ENCODE data around the gene NPPB. TPM values are rescaled to one million over a fixed set of nuclear protein-coding genes. Genes with fewer than 3 reads are reported as not detected.
A peak's percentile ranks its signal among the peaks of the same experiment; 100 is the strongest.
"Not testable (repeated sequence)": the region's sequence is repeated elsewhere in the genome, so short reads cannot be mapped to it uniquely, and the experiment has no call there.

The NPPB gene
- total RNA-seq, 3 donors from 2014 or later, result not detected

GRCh38 chr1:11903210-11903609 lies 44.5 kb upstream of the NPPB start:
- Histone ChIP-seq H3K4me1 (no peaks in the 10 kb centered on the region), H3K36me3 (no peaks in the 10 kb centered on the region), H3K4me3 (no peak overlapping the region), H3K9me3 (no peaks in the 10 kb centered on the region), H3K27ac (no peak overlapping the region), H3K27me3 (peaks cover 0 to 14% of the 10 kb centered on the region in 2 donors)
- intact Hi-C loops (cut with DNase I; ENCODE audit: low total_unique reads), result no loop called here
- DNase-seq (ENCODE audit: low spot score in 2 of 2), result no peak
- TF ChIP-seq, protein P1, sequence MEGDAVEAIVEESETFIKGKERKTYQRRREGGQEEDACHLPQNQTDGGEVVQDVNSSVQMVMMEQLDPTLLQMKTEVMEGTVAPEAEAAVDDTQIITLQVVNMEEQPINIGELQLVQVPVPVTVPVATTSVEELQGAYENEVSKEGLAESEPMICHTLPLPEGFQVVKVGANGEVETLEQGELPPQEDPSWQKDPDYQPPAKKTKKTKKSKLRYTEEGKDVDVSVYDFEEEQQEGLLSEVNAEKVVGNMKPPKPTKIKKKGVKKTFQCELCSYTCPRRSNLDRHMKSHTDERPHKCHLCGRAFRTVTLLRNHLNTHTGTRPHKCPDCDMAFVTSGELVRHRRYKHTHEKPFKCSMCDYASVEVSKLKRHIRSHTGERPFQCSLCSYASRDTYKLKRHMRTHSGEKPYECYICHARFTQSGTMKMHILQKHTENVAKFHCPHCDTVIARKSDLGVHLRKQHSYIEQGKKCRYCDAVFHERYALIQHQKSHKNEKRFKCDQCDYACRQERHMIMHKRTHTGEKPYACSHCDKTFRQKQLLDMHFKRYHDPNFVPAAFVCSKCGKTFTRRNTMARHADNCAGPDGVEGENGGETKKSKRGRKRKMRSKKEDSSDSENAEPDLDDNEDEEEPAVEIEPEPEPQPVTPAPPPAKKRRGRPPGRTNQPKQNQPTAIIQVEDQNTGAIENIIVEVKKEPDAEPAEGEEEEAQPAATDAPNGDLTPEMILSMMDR (IDR thresholded peaks at IDR 0.05), result no peak
- TF ChIP-seq POLR2A (IDR thresholded peaks at IDR 0.05) (no peak), POLR2AphosphoS5 (IDR thresholded peaks at IDR 0.05) (no peak)

DNA sequence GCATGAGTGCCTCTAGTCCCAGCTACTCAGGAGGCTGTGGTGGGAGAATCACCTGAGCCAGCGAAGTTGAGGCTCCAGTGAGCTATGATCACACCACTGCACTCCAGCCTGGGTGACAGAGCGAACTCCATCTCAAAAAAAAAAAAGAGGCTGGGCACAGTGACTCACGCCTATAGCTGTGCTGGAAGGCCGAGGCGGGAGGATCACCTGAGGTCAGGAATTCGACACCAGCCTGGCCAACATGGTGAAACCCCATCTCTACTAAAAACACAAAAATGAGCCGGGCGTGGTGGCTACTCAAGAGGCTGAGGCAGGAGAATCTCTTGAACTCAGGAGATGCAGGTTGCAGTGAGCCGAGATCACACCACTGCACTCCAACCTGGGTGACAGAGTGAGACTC lies 42.7 kb upstream of the NPPB start:
- H3K4me1 ChIP-seq; H3K36me3 ChIP-seq; intact Hi-C loops (cut with DNase I; ENCODE audit: low total_unique reads); DNase-seq (ENCODE audit: low spot score in 2 of 2); H3K9me3 ChIP-seq; H3K4me3 ChIP-seq; H3K27ac ChIP-seq: not testable (repeated sequence)
- peaks cover 0 to 17% of the 10 kb centered on the region in 2 donors for H3K27me3 ChIP-seq

GRCh38 chr1:11898831-11899467 lies 40.2 kb upstream of the NPPB start:
- DNase-seq (ENCODE audit: low spot score in 2 of 2), result no peak

GRCh38 chr1:11898086-11898785 lies 39.5 kb upstream of the NPPB start:
- intact Hi-C loops (cut with DNase I; ENCODE audit: low total_unique reads), result no loop called here
- Histone ChIP-seq H3K27me3 (peaks cover 0 to 17% of the 10 kb centered on the region in 2 donors), H3K4me1 (no peaks in the 10 kb centered on the region), H3K36me3 (no peaks in the 10 kb centered on the region), H3K27ac (no peak overlapping the region), H3K9me3 (no peaks in the 10 kb centered on the region), H3K4me3 (no peak overlapping the region)
- TF ChIP-seq, protein P1 (IDR thresholded peaks at IDR 0.05), result no peak
- TF ChIP-seq POLR2AphosphoS5 (IDR thresholded peaks at IDR 0.05) (no peak), POLR2A (IDR thresholded peaks at IDR 0.05) (no peak)
- DNase-seq (ENCODE audit: low spot score in 2 of 2), result no peak

More at GRCh38 chr1:11898831-11899467, 40.2 kb upstream of the NPPB start:
- H3K4me3 ChIP-seq, result no peak overlapping the region
- no peaks in the 10 kb centered on the region for H3K36me3 ChIP-seq
- TF ChIP-seq POLR2A (IDR thresholded peaks at IDR 0.05), result no peak
- no peak for TF ChIP-seq POLR2AphosphoS5 (IDR thresholded peaks at IDR 0.05)
- TF ChIP-seq, protein P1 (IDR thresholded peaks at IDR 0.05), result no peak
- no peaks in the 10 kb centered on the region for H3K9me3 ChIP-seq
- H3K27ac ChIP-seq, result no peak overlapping the region
- H3K27me3 ChIP-seq, result peaks cover 0 to 17% of the 10 kb centered on the region in 2 donors
- no peaks in the 10 kb centered on the region for H3K4me1 ChIP-seq
- intact Hi-C loops (cut with DNase I; ENCODE audit: low total_unique reads), result no loop called here

DNA sequence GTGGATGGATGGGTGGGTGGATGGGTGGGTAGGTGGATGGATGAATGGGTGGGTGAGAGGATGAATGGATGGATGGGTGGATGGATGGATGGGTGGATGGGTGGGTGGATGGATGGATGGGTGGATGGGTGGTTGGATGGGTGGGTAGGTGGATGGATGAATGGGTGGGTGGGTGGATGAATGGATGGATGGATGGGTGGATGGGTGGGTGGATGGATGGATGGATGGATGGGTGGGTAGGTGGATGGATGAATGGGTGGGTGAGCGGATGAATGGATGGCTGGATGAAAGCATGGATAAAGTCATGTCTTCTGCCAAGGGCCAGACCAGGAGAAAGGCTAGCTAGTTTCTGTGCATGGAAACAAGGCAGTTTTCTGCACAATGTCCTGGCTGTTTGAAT lies 35.8 kb upstream of the NPPB start:
- H3K27ac ChIP-seq; H3K4me3 ChIP-seq; H3K36me3 ChIP-seq; intact Hi-C loops (cut with DNase I; ENCODE audit: low total_unique reads); H3K9me3 ChIP-seq; DNase-seq (ENCODE audit: low spot score in 2 of 2); H3K4me1 ChIP-seq: not testable (repeated sequence)
- peaks cover 0 to 16% of the 10 kb centered on the region in 2 donors for H3K27me3 ChIP-seq

- no peak for DNase-seq (ENCODE audit: low spot score in 2 of 2)
- H3K9me3 ChIP-seq, result no peaks in the 10 kb centered on the region
- TF ChIP-seq, protein P1 (IDR thresholded peaks at IDR 0.05), result peak; percentile 48 to 72 (median 61)
- TF ChIP-seq POLR2AphosphoS5 (IDR thresholded peaks at IDR 0.05), result no peak
- TF ChIP-seq POLR2A (IDR thresholded peaks at IDR 0.05), result no peak
- H3K36me3 ChIP-seq, result no peaks in the 10 kb centered on the region
- no peaks in the 10 kb centered on the region for H3K4me1 ChIP-seq
- H3K4me3 ChIP-seq, result no peak overlapping the region
- intact Hi-C loops (cut with DNase I; ENCODE audit: low total_unique reads), result no loop called here
- H3K27me3 ChIP-seq, result peaks cover 0 to 10% of the 10 kb centered on the region in 2 donors
- H3K27ac ChIP-seq, result no peak overlapping the region
Measured at GRCh38 chr1:11893907-11894251, 35.1 kb upstream of the NPPB start.

Measured in breast epithelium (tissue), 4 donors.